ENCODE measurements around the gene PCSK4.
A peak's percentile ranks its signal among the peaks of the same experiment; 100 is the strongest.

The PCSK4 gene

DNA sequence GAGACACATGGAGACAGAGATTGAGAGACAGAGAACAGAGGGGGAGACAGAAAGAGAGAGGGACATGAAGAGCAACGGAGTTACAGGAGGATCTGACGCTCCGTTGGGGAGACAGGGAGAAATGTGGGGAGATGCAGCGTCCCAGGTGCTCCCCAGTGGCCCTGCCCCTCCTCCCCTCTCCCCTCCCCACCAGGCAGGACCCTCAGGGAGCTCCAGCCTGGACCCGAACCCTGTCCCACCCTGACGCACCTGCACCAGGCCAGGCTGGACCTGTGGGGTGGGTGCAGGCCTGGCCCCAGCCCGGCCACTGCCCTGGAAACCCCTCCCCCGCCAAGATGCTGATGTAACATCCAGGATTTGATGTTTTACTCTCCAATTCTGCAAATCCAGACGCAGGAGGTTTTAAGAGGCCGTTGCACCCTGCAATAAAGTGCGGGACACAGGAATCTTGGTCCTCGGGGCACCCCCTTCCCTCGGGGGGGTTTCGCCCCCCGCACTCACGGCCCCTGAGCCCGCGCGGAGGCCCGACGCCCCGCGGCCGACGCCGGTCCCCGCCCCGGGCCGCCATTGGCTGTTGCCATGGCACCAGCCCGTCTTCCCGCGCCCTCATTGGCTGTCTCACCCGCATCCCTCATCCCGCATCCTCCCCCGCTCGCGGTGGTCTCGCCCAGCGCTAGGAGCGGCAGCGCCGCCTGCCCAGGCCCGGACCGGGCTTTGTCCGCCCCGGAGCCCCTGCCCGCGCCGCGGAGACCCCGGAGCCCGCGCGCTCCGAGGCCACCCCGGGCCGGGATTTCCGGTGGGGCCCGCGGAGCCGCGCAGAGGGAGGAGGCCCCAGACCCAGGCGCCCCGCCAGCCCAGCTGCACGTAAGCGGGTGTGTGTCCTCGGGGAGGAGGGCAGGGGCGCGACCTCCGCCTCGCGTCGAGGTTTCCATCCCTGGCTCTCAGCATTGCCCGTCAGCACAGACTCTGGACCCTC, 40.4 kb downstream of the PCSK4 start, which contains the start of gene APC2:
Gene APC2 (plus strand): TSS at position 655 of the 976 bp plus-strand sequence. CDS start 2,881 bp downstream, outside the sequence.
- peak; percentile 73 for DNase-seq
- no peak within 1 kb of the TSS for H3K27ac ChIP-seq (ENCODE audit: low read depth, low read length)
- H3K4me3 ChIP-seq (ENCODE audit: low read length): no peak within 1 kb of the TSS

DNA sequence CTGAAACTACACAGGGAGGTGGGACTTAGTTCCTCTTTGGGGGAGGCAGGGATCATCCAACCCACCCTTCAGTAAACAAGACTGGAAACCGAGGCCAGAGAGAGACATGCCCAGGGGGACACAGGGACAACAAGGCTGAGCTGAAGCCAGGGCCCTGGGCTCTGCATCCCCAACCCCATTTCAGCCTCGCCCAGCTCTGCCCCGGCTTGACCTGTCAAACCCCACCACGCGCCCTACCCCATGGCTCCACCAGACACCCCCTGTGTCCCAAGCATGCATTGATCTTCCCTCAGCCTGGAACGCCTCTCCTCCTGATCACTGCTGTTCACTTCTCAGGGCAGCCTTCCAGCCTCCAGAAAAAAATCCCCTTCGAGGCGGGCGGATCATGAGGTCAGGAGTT, 42.2 kb downstream of the PCSK4 start:
- no peak overlapping the region for H3K18ac ChIP-seq (ENCODE audit: low read length)

More for the DNA sequence above, 40.4 kb downstream of the PCSK4 start, which contains the start of gene APC2:
- Histone ChIP-seq H3K18ac (ENCODE audit: low read length) (no peak within 1 kb of the TSS), H3K79me1 (ENCODE audit: low read length) (no peaks in the 10 kb centered on the region), H4K5ac (ENCODE audit: low read length) (no peak within 1 kb of the TSS), H3K56ac (ENCODE audit: low read length) (no peak within 1 kb of the TSS), H3K9ac (ENCODE audit: low read length) (no peak within 1 kb of the TSS), H2BK5ac (ENCODE audit: low read length) (no peak within 1 kb of the TSS), H4K8ac (ENCODE audit: low read depth, low read length) (no peak within 1 kb of the TSS), H2BK15ac (replicated peaks; ENCODE audit: low read depth) (no peak within 1 kb of the TSS), H3K36me3 (ENCODE audit: control insufficient read depth, insufficient read depth, low read length) (no peaks in the 10 kb centered on the region), H3K4ac (ENCODE audit: low read depth, low read length) (no peak within 1 kb of the TSS), H3K79me2 (ENCODE audit: control insufficient read depth, insufficient read depth, low read length) (no peaks in the 10 kb centered on the region), H3K23ac (ENCODE audit: low read length) (no peak within 1 kb of the TSS), H3K27me3 (ENCODE audit: insufficient read depth, low read length, poor library complexity) (peaks cover 28% of the 10 kb centered on the region), H3K4me1 (ENCODE audit: control insufficient read depth, low read depth, low read length) (no peaks in the 10 kb centered on the region), H2BK120ac (ENCODE audit: low read depth, low read length) (no peak within 1 kb of the TSS), H3K4me2 (ENCODE audit: low read length) (no peak within 1 kb of the TSS), H2AK5ac (ENCODE audit: low read length) (no peak within 1 kb of the TSS)
- WGBS (ENCODE audit: extremely low coverage, insufficient coverage, low lambda C conversion rate): no CpG with 5 or more reads among the region's 74 CpGs

GRCh38 chr19:1447504-1447903, 42.6 kb downstream of the PCSK4 start:
- Histone ChIP-seq H3K79me1 (ENCODE audit: low read length) (no peaks in the 10 kb centered on the region), H3K56ac (ENCODE audit: low read length) (no peak overlapping the region), H2BK120ac (ENCODE audit: low read depth, low read length) (no peak overlapping the region), H4K5ac (ENCODE audit: low read length) (no peak overlapping the region), H3K4ac (ENCODE audit: low read depth, low read length) (no peak overlapping the region), H3K4me3 (ENCODE audit: low read length) (no peak overlapping the region), H2BK5ac (ENCODE audit: low read length) (no peak overlapping the region), H3K4me2 (ENCODE audit: low read length) (no peak overlapping the region), H3K27ac (ENCODE audit: low read depth, low read length) (no peak overlapping the region), H3K36me3 (ENCODE audit: control insufficient read depth, insufficient read depth, low read length) (no peaks in the 10 kb centered on the region), H3K27me3 (ENCODE audit: insufficient read depth, low read length, poor library complexity) (peaks cover 28% of the 10 kb centered on the region), H3K18ac (ENCODE audit: low read length) (no peak overlapping the region), H3K79me2 (ENCODE audit: control insufficient read depth, insufficient read depth, low read length) (no peaks in the 10 kb centered on the region), H3K23ac (ENCODE audit: low read length) (no peak overlapping the region), H2AK5ac (ENCODE audit: low read length) (no peak overlapping the region), H2BK15ac (replicated peaks; ENCODE audit: low read depth) (no peak overlapping the region), H3K9ac (ENCODE audit: low read length) (no peak overlapping the region), H3K4me1 (ENCODE audit: control insufficient read depth, low read depth, low read length) (no peaks in the 10 kb centered on the region), H4K8ac (ENCODE audit: low read depth, low read length) (no peak overlapping the region)
- no peak for DNase-seq
- no CpG with 5 or more reads among the region's 4 CpGs for WGBS (ENCODE audit: extremely low coverage, insufficient coverage, low lambda C conversion rate)

More for the DNA sequence above, 42.2 kb downstream of the PCSK4 start:
- H2BK15ac ChIP-seq (replicated peaks; ENCODE audit: low read depth): no peak overlapping the region
- H2BK120ac ChIP-seq (ENCODE audit: low read depth, low read length): no peak overlapping the region
- no peak overlapping the region for H3K27ac ChIP-seq (ENCODE audit: low read depth, low read length)
- no peak overlapping the region for H3K4me3 ChIP-seq (ENCODE audit: low read length)
- peaks cover 28% of the 10 kb centered on the region for H3K27me3 ChIP-seq (ENCODE audit: insufficient read depth, low read length, poor library complexity)
- no peak overlapping the region for H3K9ac ChIP-seq (ENCODE audit: low read length)
- no CpG with 5 or more reads among the region's 9 CpGs for WGBS (ENCODE audit: extremely low coverage, insufficient coverage, low lambda C conversion rate)
- DNase-seq: no peak
- H3K4me2 ChIP-seq (ENCODE audit: low read length): no peak overlapping the region
- H3K56ac ChIP-seq (ENCODE audit: low read length): no peak overlapping the region
- no peak overlapping the region for H3K23ac ChIP-seq (ENCODE audit: low read length)
- H2BK5ac ChIP-seq (ENCODE audit: low read length): no peak overlapping the region
- H3K36me3 ChIP-seq (ENCODE audit: control insufficient read depth, insufficient read depth, low read length): no peaks in the 10 kb centered on the region
- H4K5ac ChIP-seq (ENCODE audit: low read length): no peak overlapping the region
- no peak overlapping the region for H3K4ac ChIP-seq (ENCODE audit: low read depth, low read length)
- no peaks in the 10 kb centered on the region for H3K4me1 ChIP-seq (ENCODE audit: control insufficient read depth, low read depth, low read length)
- no peak overlapping the region for H2AK5ac ChIP-seq (ENCODE audit: low read length)
- H3K79me1 ChIP-seq (ENCODE audit: low read length): no peaks in the 10 kb centered on the region
- H3K79me2 ChIP-seq (ENCODE audit: control insufficient read depth, insufficient read depth, low read length): no peaks in the 10 kb centered on the region
- H4K8ac ChIP-seq (ENCODE audit: low read depth, low read length): no peak overlapping the region

- no peaks in the 10 kb centered on the region for H3K79me2 ChIP-seq (ENCODE audit: control insufficient read depth, insufficient read depth, low read length)
- H4K8ac ChIP-seq (ENCODE audit: low read depth, low read length): no peak overlapping the region
- H3K18ac ChIP-seq (ENCODE audit: low read length): no peak overlapping the region
- H3K4me2 ChIP-seq (ENCODE audit: low read length): no peak overlapping the region
- H3K56ac ChIP-seq (ENCODE audit: low read length): no peak overlapping the region
- no peaks in the 10 kb centered on the region for H3K4me1 ChIP-seq (ENCODE audit: control insufficient read depth, low read depth, low read length)
- H3K79me1 ChIP-seq (ENCODE audit: low read length): no peaks in the 10 kb centered on the region
- no peak overlapping the region for H4K5ac ChIP-seq (ENCODE audit: low read length)
- H2BK5ac ChIP-seq (ENCODE audit: low read length): no peak overlapping the region
- H2BK120ac ChIP-seq (ENCODE audit: low read depth, low read length): no peak overlapping the region
- no peak overlapping the region for H2AK5ac ChIP-seq (ENCODE audit: low read length)
- H3K27me3 ChIP-seq (ENCODE audit: insufficient read depth, low read length, poor library complexity): peaks cover 28% of the 10 kb centered on the region
- no peak for DNase-seq
- no CpG with 5 or more reads among the region's 63 CpGs for WGBS (ENCODE audit: extremely low coverage, insufficient coverage, low lambda C conversion rate)
- no peak overlapping the region for H3K23ac ChIP-seq (ENCODE audit: low read length)
- no peak overlapping the region for H2BK15ac ChIP-seq (replicated peaks; ENCODE audit: low read depth)
- peaks cover 4% of the 10 kb centered on the region for H3K36me3 ChIP-seq (ENCODE audit: control insufficient read depth, insufficient read depth, low read length)
- H3K27ac ChIP-seq (ENCODE audit: low read depth, low read length): no peak overlapping the region
- no peak overlapping the region for H3K4me3 ChIP-seq (ENCODE audit: low read length)
- H3K4ac ChIP-seq (ENCODE audit: low read depth, low read length): no peak overlapping the region
- H3K9ac ChIP-seq (ENCODE audit: low read length): no peak overlapping the region
Measured at GRCh38 chr19:1446713-1447481, 43.3 kb downstream of the PCSK4 start.

- no peak for DNase-seq
- Histone ChIP-seq H4K5ac (ENCODE audit: low read length) (no peak overlapping the region), H2AK5ac (ENCODE audit: low read length) (no peak overlapping the region), H3K27me3 (ENCODE audit: insufficient read depth, low read length, poor library complexity) (peaks cover 28% of the 10 kb centered on the region), H3K27ac (ENCODE audit: low read depth, low read length) (no peak overlapping the region), H3K4ac (ENCODE audit: low read depth, low read length) (no peak overlapping the region), H3K79me1 (ENCODE audit: low read length) (peaks cover 1% of the 10 kb centered on the region), H4K8ac (ENCODE audit: low read depth, low read length) (no peak overlapping the region), H3K4me3 (ENCODE audit: low read length) (no peak overlapping the region), H3K23ac (ENCODE audit: low read length) (no peak overlapping the region), H3K4me1 (ENCODE audit: control insufficient read depth, low read depth, low read length) (no peaks in the 10 kb centered on the region), H2BK15ac (replicated peaks; ENCODE audit: low read depth) (no peak overlapping the region), H3K9ac (ENCODE audit: low read length) (no peak overlapping the region), H3K56ac (ENCODE audit: low read length) (no peak overlapping the region), H3K36me3 (ENCODE audit: control insufficient read depth, insufficient read depth, low read length) (peaks cover 8% of the 10 kb centered on the region), H3K4me2 (ENCODE audit: low read length) (no peak overlapping the region), H2BK120ac (ENCODE audit: low read depth, low read length) (no peak overlapping the region), H3K18ac (ENCODE audit: low read length) (no peak overlapping the region), H3K79me2 (ENCODE audit: control insufficient read depth, insufficient read depth, low read length) (peaks cover under 1% of the 10 kb centered on the region), H2BK5ac (ENCODE audit: low read length) (no peak overlapping the region)
- WGBS (ENCODE audit: extremely low coverage, insufficient coverage, low lambda C conversion rate): no CpG with 5 or more reads among the region's 99 CpGs
Measured at GRCh38 chr19:1445932-1446712, 44.0 kb downstream of the PCSK4 start.

All from mesendoderm (in vitro differentiated cells).